GM10248 (cell line): ENCODE data around the gene GATM.

ENCODE experiments used
- CTCF ChIA-PET: fragments of 300-600 bp; sonication (Branson Sonifier 250); formaldehyde crosslinking; extraction: SDS; loops from one replicate; lab custom pipeline; 2021; ENCODE audit warnings: antibody characterized with exemption; lab: Yijun Ruan, JAX
- POLR2A ChIA-PET: fragments of 350-650 bp; sonication (Branson Sonifier 250); formaldehyde crosslinking; extraction: SDS; loops from one replicate; lab custom pipeline; 2020; ENCODE audit warnings: antibody characterized with exemption; lab: Yijun Ruan, JAX
- DNase-seq: peaks from one replicate; pipeline ENCODE4 v3.0.0; 2012; ENCODE audit errors: extremely low spot score
- CTCF ChIP-seq: IDR thresholded peaks from 2 replicates; pipeline ENCODE4 v1.5.1; 2012; ENCODE audit warnings: mild to moderate bottlenecking, low read depth; ENCODE audit errors: extremely low read depth, missing control alignments, control extremely low read depth

GATM gene

DNA sequence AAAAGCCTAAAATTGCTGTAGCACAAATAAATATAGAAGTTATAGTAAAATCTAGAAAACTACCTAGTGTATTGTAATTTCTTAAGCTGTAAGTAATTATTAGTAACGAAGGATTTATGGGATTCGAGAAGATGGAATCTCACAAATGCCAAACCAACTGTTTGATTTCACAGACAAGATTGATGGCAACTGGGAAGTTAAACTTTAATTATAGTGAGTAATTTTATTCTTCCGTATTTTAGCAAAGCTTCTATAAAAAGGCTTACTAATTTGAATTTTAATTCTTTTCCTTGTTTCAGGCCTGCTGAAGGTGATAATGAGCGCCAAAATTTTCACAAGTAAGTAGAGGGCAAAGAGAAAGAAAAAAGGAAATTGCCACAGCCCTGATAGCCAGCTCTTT lies 36.6 kb downstream of the GATM start:
- CTCF ChIA-PET, result interaction anchor here (0.7 to 2.5 kb wide), 4 partner anchors 10 to 137 kb away, joined by 3 to 11 read pairs (median 5); no protein-coding TSS in a partner anchor
- no peak for DNase-seq
- TF ChIP-seq CTCF, result no peak
- POLR2A ChIA-PET, result no interaction called here

- DNase-seq, result no peak
- TF ChIP-seq CTCF, result no peak
- POLR2A ChIA-PET, result no interaction called here
- CTCF ChIA-PET, result interaction anchor here (1.0 to 2.5 kb wide), 5 partner anchors 8 to 16 kb away, joined by 3 to 11 read pairs (median 5); no protein-coding TSS in a partner anchor
These were observed 37.9 kb downstream of the GATM start for GRCh38 chr15:45340429-45340828.

GRCh38 chr15:45338417-45338816 lies 39.9 kb downstream of the GATM start:
- TF ChIP-seq CTCF, result no peak
- ChIA-PET CTCF (interaction anchor here (1.3 to 1.4 kb wide), 2 partner anchors 11 to 21 kb away, joined by 3 read pairs; no protein-coding TSS in a partner anchor), POLR2A (no interaction called here)
- no peak for DNase-seq

DNA sequence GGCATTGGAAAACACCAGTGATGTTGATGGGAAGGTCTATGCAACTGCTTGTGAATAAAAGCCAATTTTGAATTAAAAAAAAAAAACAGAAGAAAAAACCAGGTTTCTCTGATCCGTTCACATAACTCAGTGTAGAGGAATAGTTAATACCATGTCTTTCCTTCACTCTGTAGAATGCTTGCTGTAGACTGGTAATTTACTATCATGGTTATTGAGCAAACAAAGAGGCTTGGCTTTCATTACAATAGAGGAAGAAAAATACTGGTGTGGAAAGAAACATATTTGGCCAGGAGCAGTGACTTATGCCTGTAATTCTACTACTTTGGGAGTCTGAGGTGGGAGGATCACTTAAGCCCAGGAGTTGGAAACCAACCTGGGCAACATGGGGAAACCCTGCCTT lies 41.1 kb downstream of the GATM start:
- no peak for TF ChIP-seq CTCF
- CTCF ChIA-PET, result no interaction called here
- DNase-seq, result no peak
- POLR2A ChIA-PET, result no interaction called here

- CTCF ChIA-PET, result interaction anchor here (1.1 kb wide), 1 partner anchor 38 kb away, joined by 3 read pairs; no protein-coding TSS in a partner anchor
- DNase-seq, result no peak
- TF ChIP-seq CTCF, result no peak
- POLR2A ChIA-PET, result no interaction called here
These were observed 44.8 kb downstream of the GATM start for GRCh38 chr15:45333550-45333949.

DNA sequence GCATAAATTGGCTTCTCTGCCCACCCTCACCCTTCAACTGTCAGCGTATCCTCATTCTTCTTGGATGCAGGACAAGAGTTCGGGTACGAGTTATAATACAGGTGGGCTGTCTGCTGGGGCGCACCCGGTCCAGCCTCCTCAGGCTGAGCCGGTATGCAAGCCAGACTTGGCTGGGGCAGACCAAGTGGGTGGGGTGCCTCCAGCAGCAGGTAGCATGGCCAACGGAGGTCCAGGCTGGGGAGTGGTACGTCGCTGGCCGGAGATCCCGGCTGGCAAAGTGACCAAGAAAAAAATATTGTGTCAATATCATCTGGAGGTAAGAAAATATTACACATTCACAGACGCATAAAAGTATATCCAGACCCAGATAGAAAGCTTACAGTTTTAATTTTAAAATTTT lies 45.6 kb downstream of the GATM start:
- TF ChIP-seq CTCF, result no peak
- ChIA-PET POLR2A (no interaction called here), CTCF (no interaction called here)
- no peak for DNase-seq
